Measurements from ENCODE around the gene MMP11. TPM values are rescaled to one million over a fixed set of nuclear protein-coding genes. Genes with fewer than 3 reads are reported as not detected.

MMP11 gene
- total and polyA plus RNA-seq, 2 experiments from 2014 or later: 5.3 to 17.4 TPM

DNA sequence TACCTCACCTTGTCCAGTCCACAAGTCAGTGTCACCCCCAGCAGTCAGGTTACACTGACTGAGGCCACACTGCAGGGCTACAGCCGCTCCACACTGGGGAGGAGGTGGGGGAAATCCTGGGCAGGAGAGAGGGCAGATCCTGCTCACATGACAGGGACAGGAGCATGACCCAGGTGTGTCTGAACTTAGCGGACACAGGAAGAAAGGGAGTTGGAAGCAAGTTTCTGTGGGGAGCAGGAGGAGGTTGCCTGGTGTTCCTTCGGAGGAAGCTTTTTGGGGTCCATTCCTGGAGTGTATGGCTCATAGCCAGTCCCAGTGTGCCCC lies 5.9 kb downstream of the MMP11 start:
- Histone ChIP-seq H3K4me3 (no peak overlapping the region), H4K20me1 (replicated peaks; ENCODE audit: insufficient read depth) (no peaks in the 10 kb centered on the region), H3K9me2 (ENCODE audit: insufficient read depth) (no peaks in the 10 kb centered on the region), H3K79me2 (replicated peaks; ENCODE audit: insufficient read depth) (no peaks in the 10 kb centered on the region), H3K4me1 (ENCODE audit: insufficient read depth) (no peaks in the 10 kb centered on the region), H3K27ac (ENCODE audit: low read depth) (no peak overlapping the region), H3K36me3 (ENCODE audit: insufficient read depth) (no peaks in the 10 kb centered on the region), H3K4me2 (no peak overlapping the region), H3F3A (replicated peaks; ENCODE audit: low read depth) (0 out of 2 replicates have a peak, but pooled peaks cover 4% of the 10 kb centered on the region), H3K27me3 (ENCODE audit: insufficient read depth) (peaks cover 13% of the 10 kb centered on the region), H2AFZ (no peak overlapping the region)
- Mint-ChIP-seq H3K36me3 (ENCODE audit: low read depth) (no peaks in the 10 kb centered on the region; the same call in 2 of the 3 replicates), H3K9me3 (no peaks in the 10 kb centered on the region), H3K27ac (no peak overlapping the region), H3K27me3 (ENCODE audit: insufficient read depth, low read depth, poor library complexity) (peaks cover 16% of the 10 kb centered on the region), H3K4me3 (no peak overlapping the region), H3K4me1 (peaks cover 6% of the 10 kb centered on the region)
- DNase-seq (ENCODE audit: low spot score) (no peak), ATAC-seq (no peak)
- TF ChIP-seq, protein P1, sequence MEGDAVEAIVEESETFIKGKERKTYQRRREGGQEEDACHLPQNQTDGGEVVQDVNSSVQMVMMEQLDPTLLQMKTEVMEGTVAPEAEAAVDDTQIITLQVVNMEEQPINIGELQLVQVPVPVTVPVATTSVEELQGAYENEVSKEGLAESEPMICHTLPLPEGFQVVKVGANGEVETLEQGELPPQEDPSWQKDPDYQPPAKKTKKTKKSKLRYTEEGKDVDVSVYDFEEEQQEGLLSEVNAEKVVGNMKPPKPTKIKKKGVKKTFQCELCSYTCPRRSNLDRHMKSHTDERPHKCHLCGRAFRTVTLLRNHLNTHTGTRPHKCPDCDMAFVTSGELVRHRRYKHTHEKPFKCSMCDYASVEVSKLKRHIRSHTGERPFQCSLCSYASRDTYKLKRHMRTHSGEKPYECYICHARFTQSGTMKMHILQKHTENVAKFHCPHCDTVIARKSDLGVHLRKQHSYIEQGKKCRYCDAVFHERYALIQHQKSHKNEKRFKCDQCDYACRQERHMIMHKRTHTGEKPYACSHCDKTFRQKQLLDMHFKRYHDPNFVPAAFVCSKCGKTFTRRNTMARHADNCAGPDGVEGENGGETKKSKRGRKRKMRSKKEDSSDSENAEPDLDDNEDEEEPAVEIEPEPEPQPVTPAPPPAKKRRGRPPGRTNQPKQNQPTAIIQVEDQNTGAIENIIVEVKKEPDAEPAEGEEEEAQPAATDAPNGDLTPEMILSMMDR (conservative IDR thresholded peaks at IDR 0.05; ENCODE audit: low read depth in 2 of 2): no peak
- TF ChIP-seq EZH2phosphoT487 (IDR thresholded peaks at IDR 0.05; ENCODE audit: unreplicated experiment): no peak
- no peak for TF ChIP-seq ZNF114 (CRISPR knock-in tag; IDR thresholded peaks at IDR 0.05)
- no peak for TF ChIP-seq EZH2 (IDR thresholded peaks at IDR 0.05; ENCODE audit: low read depth, unreplicated experiment)
- TF ChIP-seq, protein P2, sequence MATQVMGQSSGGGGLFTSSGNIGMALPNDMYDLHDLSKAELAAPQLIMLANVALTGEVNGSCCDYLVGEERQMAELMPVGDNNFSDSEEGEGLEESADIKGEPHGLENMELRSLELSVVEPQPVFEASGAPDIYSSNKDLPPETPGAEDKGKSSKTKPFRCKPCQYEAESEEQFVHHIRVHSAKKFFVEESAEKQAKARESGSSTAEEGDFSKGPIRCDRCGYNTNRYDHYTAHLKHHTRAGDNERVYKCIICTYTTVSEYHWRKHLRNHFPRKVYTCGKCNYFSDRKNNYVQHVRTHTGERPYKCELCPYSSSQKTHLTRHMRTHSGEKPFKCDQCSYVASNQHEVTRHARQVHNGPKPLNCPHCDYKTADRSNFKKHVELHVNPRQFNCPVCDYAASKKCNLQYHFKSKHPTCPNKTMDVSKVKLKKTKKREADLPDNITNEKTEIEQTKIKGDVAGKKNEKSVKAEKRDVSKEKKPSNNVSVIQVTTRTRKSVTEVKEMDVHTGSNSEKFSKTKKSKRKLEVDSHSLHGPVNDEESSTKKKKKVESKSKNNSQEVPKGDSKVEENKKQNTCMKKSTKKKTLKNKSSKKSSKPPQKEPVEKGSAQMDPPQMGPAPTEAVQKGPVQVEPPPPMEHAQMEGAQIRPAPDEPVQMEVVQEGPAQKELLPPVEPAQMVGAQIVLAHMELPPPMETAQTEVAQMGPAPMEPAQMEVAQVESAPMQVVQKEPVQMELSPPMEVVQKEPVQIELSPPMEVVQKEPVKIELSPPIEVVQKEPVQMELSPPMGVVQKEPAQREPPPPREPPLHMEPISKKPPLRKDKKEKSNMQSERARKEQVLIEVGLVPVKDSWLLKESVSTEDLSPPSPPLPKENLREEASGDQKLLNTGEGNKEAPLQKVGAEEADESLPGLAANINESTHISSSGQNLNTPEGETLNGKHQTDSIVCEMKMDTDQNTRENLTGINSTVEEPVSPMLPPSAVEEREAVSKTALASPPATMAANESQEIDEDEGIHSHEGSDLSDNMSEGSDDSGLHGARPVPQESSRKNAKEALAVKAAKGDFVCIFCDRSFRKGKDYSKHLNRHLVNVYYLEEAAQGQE (IDR thresholded peaks at IDR 0.05; ENCODE audit: unreplicated experiment): no peak
- no peak for TF ChIP-seq ZNF331 (CRISPR knock-in tag; IDR thresholded peaks at IDR 0.05; ENCODE audit: low read depth)
- TF ChIP-seq, protein P3, sequence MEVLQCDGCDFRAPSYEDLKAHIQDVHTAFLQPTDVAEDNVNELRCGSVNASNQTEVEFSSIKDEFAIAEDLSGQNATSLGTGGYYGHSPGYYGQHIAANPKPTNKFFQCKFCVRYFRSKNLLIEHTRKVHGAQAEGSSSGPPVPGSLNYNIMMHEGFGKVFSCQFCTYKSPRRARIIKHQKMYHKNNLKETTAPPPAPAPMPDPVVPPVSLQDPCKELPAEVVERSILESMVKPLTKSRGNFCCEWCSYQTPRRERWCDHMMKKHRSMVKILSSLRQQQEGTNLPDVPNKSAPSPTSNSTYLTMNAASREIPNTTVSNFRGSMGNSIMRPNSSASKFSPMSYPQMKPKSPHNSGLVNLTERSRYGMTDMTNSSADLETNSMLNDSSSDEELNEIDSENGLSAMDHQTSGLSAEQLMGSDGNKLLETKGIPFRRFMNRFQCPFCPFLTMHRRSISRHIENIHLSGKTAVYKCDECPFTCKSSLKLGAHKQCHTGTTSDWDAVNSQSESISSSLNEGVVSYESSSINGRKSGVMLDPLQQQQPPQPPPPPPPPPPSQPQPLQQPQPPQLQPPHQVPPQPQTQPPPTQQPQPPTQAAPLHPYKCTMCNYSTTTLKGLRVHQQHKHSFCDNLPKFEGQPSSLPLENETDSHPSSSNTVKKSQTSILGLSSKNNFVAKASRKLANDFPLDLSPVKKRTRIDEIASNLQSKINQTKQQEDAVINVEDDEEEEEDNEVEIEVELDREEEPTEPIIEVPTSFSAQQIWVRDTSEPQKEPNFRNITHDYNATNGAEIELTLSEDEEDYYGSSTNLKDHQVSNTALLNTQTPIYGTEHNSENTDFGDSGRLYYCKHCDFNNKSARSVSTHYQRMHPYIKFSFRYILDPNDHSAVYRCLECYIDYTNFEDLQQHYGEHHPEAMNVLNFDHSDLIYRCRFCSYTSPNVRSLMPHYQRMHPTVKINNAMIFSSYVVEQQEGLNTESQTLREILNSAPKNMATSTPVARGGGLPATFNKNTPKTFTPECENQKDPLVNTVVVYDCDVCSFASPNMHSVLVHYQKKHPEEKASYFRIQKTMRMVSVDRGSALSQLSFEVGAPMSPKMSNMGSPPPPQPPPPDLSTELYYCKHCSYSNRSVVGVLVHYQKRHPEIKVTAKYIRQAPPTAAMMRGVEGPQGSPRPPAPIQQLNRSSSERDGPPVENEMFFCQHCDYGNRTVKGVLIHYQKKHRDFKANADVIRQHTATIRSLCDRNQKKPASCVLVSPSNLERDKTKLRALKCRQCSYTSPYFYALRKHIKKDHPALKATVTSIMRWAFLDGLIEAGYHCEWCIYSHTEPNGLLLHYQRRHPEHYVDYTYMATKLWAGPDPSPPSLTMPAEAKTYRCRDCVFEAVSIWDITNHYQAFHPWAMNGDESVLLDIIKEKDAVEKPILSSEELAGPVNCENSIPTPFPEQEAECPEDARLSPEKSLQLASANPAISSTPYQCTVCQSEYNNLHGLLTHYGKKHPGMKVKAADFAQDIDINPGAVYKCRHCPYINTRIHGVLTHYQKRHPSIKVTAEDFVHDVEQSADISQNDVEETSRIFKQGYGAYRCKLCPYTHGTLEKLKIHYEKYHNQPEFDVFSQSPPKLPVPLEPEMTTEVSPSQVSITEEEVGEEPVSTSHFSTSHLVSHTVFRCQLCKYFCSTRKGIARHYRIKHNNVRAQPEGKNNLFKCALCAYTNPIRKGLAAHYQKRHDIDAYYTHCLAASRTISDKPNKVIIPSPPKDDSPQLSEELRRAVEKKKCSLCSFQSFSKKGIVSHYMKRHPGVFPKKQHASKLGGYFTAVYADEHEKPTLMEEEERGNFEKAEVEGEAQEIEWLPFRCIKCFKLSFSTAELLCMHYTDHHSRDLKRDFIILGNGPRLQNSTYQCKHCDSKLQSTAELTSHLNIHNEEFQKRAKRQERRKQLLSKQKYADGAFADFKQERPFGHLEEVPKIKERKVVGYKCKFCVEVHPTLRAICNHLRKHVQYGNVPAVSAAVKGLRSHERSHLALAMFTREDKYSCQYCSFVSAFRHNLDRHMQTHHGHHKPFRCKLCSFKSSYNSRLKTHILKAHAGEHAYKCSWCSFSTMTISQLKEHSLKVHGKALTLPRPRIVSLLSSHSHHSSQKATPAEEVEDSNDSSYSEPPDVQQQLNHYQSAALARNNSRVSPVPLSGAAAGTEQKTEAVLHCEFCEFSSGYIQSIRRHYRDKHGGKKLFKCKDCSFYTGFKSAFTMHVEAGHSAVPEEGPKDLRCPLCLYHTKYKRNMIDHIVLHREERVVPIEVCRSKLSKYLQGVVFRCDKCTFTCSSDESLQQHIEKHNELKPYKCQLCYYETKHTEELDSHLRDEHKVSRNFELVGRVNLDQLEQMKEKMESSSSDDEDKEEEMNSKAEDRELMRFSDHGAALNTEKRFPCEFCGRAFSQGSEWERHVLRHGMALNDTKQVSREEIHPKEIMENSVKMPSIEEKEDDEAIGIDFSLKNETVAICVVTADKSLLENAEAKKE (CRISPR knock-in tag; IDR thresholded peaks at IDR 0.05): no peak
